Hematopoietic multipotent progenitor cell treated with erythropoietin and hydrocortisone succinate and interleukin-3 and kit ligand, for 15 days (in vitro differentiated cells): ENCODE measurements around the gene PRG3.
A peak's percentile ranks its signal among the peaks of the same experiment; 100 is the strongest.
"Not testable (repeated sequence)": the region's sequence is repeated elsewhere in the genome, so short reads cannot be mapped to it uniquely, and the experiment has no call there.

Experiments
- DNase-seq: peaks from one replicate; pipeline ENCODE4 v3.0.0-alpha.2; 2015; ENCODE audit warnings: low spot score

The PRG3 gene

DNA sequence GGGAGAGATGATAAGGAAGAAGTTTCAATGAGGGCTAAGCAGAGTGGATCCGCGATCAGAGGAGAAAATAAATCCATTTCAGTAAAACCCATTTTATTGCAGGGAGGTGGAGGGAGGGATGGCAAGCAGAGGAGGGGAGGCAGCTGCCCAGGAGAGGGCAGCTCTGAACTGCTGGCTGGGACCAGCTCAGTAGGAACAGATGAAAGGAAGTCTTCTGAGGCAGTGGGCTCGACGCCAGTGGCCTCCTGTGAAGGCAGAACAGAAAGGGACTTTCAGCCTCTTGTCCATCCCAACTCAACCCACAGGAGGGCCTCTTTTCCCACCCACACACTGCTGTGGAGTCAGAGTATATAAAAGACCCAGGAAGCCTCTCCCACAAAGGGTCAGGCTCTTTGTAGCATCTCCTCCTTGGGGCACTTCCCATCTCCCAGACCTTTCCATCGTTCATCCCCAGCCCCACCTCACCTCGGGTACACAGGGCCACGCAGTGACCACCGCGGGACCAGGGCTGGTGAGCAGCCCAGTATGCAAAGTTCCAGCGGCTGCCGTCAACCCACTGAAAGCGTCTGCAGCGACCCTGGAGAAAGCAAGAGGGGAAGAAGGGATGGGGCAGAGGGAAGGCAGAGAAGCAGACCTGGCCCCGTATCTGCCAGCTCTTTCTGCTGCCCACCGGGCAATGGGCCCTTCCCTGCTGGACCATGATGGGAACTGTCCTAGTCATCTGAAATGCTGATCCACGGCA lies 6.5 kb upstream of the PRG3 start:
- DNase-seq, result peak; percentile 48

DNA sequence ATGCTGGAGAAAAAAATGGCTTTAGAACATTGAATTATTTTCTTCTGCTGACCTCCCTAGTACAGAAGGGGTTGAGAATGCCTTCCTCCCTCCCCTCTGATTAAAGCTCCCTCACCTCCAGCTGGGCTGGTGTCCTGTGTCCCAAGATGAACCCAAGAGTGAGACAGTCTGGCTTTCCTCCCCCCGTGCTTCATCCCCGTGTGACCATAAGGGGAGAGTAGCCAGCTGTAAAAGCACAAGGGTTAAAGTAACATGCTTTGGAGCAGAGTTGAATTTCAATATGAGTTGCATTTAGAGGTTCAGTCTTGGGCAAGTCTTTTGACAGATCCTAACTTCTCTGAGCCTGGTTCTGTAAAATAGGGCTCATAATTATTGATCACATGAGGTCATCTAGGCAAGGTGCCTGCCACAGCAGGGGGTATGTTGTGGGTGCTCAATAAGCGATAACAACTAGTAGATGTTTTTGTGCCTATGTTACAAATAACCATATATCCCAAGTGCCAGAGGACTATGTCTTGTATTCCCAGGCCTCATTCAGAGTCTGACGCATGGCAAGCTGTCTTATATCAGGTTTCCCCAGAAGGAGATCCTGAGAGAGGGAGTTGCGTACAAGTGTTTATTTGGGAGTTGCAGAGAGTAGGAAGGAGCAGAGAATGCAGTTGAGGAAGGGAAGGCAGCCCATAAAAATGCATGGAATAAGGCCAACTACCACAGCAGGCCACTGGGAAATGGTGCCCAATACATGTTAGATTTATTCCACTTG lies 5.4 kb upstream of the PRG3 start:
- no peak for DNase-seq

GRCh38 chr11:57379732-57380131 lies 1.2 kb downstream of the PRG3 start:
- no peak for DNase-seq

GRCh38 chr11:57378186-57378585 lies 2.8 kb downstream of the PRG3 start:
- DNase-seq, result no peak

DNA sequence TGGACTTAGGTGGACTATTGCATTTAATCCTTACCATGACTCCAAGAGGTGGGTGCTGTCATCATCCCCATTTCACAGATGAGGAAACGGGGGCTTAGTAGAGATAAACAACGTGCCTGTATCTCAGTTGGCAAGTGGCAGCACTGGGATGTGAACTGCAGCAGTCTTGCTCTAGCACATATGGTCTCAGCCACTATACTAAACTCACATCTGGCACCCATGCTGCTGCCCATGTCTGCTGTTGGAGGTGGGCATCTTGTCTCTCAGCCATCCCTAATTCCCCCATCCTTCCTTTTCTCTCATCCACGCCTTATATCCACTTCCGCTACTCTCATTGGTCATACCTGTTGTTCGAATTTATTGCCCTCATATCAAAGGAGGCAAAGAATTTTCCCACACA lies 3.8 kb downstream of the PRG3 start:
- no peak for DNase-seq

DNA sequence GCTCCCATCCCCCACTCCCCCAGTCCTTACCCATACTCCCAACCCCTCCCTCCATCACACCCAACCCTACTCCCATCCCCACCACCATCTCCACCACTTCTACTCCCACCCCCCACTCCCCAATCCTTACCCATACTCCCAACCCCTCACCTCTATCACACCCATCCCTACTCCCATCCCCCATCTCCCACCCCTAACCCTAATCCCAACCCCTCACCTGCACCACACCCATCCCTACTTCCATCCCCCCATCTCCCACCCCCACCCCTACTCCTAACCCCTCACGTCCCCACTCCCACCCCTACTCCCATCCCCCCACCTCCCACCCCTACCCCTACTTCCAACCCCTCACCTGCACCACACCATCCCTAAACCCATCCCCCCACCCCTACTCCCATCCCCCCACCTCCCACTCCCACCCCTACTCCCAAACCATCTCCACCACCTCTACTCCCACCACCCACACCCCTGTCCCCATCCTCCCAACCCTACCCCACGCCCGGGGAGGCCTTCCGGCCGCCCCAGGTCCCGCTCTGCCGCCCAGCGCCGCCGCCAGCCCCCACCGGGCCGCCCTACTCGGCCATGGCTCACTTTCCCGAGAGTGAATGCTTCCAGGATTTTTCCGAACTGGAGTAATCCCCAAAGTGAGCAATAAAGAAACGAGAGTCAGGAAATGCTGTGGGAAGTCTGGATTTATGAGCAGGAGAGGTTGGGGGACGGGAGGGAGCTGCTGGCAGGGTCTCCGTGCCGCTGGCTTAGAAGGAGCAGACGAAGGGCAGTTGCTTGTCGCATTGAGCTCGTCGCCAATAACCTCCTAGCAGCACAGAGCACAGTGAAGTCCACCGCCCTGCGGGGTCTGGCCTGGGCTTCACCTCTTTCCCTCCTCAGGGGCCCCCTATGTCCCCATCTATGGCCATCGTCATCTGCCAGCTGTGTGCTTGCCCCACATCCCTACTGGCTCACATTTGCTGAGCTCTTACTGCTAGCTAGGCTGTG lies 4.6 kb downstream of the PRG3 start:
- DNase-seq, result no peak

- DNase-seq, result no peak
Observed at GRCh38 chr11:57375490-57375889, 5.5 kb downstream of the PRG3 start.

DNA sequence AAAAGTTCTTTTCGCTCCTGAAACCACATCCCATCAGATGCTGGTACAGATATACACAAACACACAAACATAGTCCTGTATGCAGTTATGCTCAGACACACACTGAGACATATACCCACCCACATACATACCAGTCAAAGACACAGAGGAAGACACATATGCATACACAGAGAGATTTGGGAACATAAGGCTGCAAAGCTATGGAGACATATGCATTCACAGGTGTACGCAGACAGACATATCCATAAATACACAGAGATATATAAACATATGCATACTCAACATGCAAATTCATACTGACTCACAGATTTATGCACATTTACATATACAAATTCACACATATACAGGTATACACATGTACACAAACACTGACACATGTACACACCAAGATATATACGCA lies 6.0 kb downstream of the PRG3 start:
- DNase-seq, result no peak

DNA sequence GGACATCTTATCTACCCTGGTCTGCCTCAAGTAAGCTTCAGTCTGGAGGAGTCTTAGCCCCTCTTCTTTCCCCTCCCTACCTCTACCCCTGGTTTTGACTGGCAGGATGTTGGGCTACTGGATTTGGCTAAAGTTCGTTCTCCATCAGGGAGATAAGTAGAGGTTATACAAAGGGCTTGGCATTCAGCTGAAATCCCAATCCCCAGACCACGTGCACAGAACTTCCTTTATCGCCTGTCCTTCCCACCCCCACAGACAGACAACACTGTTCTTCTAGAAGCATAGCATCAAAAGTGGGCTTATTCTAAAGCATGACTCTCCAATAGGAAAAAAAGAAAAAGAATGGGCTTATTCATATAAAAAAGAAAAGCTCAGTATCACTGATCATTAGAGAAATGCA lies 7.8 kb downstream of the PRG3 start:
- DNase-seq, result no peak

DNA sequence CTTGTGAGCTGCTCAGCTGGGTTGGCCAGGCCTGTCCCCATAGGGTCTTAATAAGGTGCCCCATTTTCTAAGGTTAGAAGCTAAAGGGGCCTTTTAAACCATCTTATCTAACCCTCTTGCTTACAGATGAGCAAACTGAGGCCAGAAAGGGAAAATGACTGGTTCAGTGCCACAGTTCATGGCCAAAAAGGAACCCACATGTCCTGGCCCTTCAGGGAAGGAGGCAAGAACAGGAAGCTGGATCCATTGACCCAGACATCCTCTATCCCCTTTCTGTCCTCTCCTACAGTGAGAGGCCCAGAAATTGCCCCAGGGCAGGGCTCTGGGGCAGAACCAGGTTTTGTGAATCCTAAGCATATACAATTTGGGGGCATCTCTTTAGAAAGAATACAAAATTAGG lies 10.0 kb downstream of the PRG3 start:
- no peak for DNase-seq

GRCh38 chr11:57370251-57370650 lies 10.7 kb downstream of the PRG3 start:
- DNase-seq, result no peak

GRCh38 chr11:57368845-57369232 lies 12.1 kb downstream of the PRG3 start:
- DNase-seq, result no peak

DNA sequence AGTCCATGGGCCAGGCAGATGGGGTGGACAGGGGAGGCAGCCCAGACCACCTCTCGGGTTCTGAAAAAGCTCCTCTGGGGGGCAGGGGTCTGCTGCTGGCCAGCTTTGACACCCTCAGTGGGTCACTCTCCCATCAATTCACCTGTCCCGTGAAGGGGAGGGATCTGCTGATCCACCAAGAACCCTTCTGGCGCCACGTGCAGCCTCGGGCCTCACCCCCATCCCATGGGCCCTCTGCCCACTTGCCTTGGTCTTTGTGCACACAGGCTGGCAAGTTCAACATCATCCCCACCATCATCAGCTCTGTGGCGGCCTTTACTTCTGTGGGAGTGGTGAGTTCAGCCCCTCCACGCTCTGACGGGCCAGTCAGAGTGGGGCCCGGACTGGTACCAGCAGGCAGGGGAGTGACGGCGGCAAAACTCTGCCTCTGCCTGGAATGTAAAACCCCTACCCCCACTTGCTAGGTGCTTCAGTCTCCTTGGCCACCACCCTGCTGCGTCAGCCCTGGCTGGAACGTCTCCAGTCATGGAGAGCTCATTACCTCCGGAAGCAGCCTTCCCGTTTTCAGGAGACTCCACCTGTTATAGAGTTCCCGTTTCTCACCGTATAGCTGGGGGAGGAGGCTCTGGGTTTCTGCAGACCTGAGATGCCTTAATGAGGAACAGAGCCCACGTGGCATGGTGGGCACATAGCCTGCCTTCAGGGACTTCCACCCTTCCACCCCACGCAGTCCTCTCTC lies 12.7 kb downstream of the PRG3 start:
- no peak for DNase-seq

DNA sequence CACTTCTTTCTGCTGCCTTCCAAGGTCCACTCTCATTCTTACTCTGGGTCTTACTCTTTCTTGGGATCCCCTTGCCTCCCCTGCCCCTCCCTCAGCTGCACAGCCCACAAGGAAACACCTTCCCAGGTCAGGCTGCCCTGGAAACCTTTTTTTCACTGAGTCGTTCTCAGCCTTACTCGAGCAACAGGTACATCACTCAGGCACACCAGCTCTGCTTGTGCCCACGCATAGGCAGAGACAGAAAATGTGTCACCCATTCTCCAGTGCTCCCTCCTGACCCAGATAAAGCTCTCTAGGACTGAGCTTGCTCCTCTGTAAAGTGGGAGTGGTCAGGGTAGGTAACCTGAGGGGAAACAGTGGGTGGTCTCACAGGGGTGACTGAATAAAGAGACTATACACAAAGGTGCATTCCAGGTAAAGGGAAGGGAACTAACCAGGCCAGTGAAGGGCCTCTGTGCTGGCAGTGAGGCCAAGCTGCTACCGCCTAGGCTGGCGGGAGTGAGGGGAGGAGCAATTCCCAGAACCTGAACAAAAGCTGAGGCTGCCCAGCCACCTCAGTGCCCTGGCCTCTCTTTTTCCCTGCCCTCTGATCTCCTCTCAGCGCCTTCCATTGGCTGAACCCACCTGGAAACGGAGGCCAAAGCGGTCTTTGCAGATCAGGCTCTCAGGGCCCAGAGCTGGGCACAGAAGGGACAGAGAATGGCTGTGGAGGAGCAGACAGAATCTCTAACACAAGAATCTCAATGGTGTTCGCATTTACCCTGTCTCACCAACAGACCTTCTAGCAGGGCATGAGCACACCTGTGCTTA lies 15.9 kb downstream of the PRG3 start:
- DNase-seq, result no peak

DNA sequence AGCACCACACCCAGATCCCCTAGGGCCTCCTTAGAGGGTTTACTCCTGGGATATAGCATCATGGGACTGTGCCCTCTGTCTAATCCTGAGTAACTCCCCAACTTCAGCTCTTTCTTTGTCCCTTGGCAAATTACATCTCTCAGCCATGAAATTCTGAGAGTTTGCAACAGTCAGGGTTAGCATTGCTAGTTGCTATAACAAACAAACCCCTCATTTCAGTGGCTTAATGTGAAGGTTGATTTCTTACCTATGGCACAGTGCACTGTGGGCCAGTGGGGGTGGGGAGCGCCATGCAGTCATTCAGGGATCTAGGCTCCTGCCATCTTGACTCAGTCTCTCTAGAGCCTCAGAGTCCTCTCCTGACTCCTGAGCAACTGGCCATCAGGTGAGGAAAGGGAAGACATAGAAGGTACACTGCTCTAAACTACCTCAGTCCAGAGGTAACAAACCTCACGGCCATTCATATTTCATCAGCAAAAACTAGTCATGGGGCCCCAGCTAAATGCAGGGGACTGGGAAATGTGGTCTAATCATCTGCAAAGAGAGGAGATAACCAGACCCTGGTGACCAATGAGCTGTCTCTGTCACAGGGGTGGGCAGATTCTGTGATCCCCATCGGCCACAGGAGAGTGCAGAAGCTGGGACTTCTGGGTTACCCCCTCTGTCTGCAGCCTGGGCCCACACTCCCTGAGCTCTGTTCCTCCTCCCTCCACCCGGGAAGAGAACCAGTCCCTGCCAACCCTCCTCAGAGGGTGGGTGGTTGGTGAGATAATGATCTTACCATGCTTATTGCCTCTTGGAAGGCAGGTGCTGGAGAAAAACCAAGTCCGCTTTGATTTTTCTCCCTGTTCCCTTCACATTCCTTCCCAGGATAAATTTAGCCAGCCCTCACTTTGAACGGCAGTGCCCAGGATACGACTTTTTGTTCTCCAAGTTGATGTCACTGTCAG lies 17.5 kb downstream of the PRG3 start:
- DNase-seq, result no peak

GRCh38 chr11:57361926-57362325 lies 19.0 kb downstream of the PRG3 start:
- no peak for DNase-seq

DNA sequence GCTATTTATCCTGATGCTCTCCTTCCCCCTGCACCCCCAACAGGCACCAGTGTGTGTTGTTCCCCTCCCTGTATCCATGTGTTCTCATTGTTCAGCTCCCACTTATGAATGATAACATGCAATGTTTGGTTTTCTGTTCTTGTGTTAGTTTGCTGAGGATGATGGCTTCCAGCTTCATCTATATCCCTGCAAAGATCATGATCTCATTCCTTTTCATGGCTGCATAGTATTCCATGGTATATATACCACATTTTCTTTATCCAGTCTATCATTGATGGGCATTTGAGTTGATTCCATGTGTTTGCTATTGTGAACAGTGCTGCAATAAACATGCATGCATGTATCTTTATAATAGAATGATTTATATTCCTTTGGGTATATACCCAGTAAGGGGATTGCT lies 19.5 kb downstream of the PRG3 start:
- not testable (repeated sequence) for DNase-seq

GRCh38 chr11:57360991-57361390 lies 20.0 kb downstream of the PRG3 start:
- no peak for DNase-seq

DNA sequence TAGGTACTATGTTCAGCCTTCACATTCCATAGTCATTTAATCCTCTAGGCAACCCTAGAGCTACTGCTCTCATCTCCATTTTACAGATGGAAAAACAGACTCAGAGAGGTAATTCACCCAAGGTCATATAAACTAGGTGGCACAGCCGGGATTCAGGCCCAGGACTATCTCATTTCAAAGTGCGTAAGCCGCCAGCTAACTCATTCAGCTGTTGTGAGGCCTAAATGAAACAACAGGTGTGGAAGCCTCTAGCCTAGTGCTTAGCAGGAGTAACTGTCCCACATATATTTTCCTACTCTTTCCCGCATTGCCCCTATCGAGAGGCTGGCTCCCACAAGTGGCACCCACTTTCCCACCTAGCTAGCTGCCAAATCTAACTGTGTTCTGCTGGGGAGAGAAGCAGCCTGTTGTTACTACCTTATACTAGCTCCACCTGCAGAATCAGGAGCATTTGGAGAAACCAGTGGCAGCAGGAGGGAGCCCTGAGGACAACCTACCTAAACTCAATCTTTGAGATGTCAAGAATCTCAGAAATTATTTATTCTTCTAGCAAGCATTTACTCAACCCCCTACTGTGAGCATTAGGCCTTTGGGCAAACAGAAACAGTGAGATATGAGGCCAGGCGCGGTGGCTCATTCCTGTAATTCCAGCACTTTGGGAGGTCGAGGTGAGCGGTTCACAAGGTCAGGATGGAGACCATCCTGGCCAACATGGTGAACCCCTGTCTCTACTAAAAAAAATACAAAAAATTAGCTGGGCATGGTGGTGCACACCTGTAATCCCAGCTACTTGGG lies 20.9 kb downstream of the PRG3 start:
- DNase-seq, result no peak
